ENCODE data around the gene VDR.

DNA sequence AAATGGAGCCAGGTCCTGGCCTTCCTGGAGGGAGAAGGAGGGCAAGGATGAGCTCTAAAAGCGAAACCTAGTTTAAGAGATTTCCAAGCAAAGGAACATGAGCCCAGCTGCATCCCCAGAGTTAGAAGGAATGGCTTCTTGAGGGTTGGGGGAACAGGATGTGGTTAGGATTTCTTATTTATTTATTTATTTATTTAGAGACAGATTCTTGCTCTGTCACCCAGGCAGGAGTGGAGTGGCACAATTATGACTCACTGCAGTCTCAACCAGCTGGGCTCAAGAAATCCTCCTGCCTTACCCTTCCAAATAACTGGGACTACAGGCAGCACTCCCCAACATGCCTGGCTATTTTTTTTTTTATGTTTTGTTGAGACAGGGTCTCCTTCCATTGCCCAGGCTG, 33.3 kb upstream of the VDR start:
- TF ChIP-seq POLR2AphosphoS5 (IDR thresholded peaks at IDR 0.05; ENCODE audit: borderline replicate concordance, low read depth, low read length) (no peak), EZH2 (IDR thresholded peaks at IDR 0.05) (no peak), FOXP2 (optimal IDR thresholded peaks at IDR 0.05; ENCODE audit: control extremely low read depth, extremely low read length, insufficient read depth) (no peak)
